OCI-M2 (cell line): ENCODE measurements around the gene TBC1D9B.
"Not testable (repeated sequence)": the region's sequence is repeated elsewhere in the genome, so short reads cannot be mapped to it uniquely, and the experiment has no call there.

ENCODE experiments used
- DNase-seq: peaks from one replicate; lab custom pipeline; 2025; ENCODE audit not compliant: unreplicated experiment; lab: John Stamatoyannopoulos, UW

Gene TBC1D9B

GRCh38 chr5:179886190-179886911 is 21.3 kb downstream of the TBC1D9B start:
- DNase-seq: no peak

GRCh38 chr5:179885491-179886090 is 22.1 kb downstream of the TBC1D9B start:
- no peak for DNase-seq

- DNase-seq: no peak
Observed at GRCh38 chr5:179883163-179883562, 24.5 kb downstream of the TBC1D9B start.

GRCh38 chr5:179882338-179882737 is 25.4 kb downstream of the TBC1D9B start:
- no peak for DNase-seq

- no peak for DNase-seq
Observed at GRCh38 chr5:179880848-179881590, 26.7 kb downstream of the TBC1D9B start.

GRCh38 chr5:179880066-179880650 is 27.5 kb downstream of the TBC1D9B start:
- DNase-seq: no peak

GRCh38 chr5:179879690-179880010 is 28.0 kb downstream of the TBC1D9B start:
- no peak for DNase-seq

GRCh38 chr5:179879003-179879689 is 28.6 kb downstream of the TBC1D9B start:
- DNase-seq: no peak

- DNase-seq: no peak
Observed at GRCh38 chr5:179878222-179879002, 29.3 kb downstream of the TBC1D9B start.

- DNase-seq: no peak
Observed at GRCh38 chr5:179876610-179876952, 31.1 kb downstream of the TBC1D9B start.

GRCh38 chr5:179875741-179876609 is 31.7 kb downstream of the TBC1D9B start:
- no peak for DNase-seq

GRCh38 chr5:179874536-179875292 is 33.0 kb downstream of the TBC1D9B start:
- DNase-seq: no peak

GRCh38 chr5:179874136-179874535 is 33.6 kb downstream of the TBC1D9B start:
- no peak for DNase-seq

- no peak for DNase-seq
Observed at GRCh38 chr5:179873588-179874110, 34.0 kb downstream of the TBC1D9B start.

GRCh38 chr5:179872828-179873575 is 34.7 kb downstream of the TBC1D9B start:
- no peak for DNase-seq

- no peak for DNase-seq
Observed at GRCh38 chr5:179872055-179872827, 35.5 kb downstream of the TBC1D9B start.

GRCh38 chr5:179871533-179871932 is 36.2 kb downstream of the TBC1D9B start:
- not testable (repeated sequence) for DNase-seq
